Ascending aorta (tissue), 2 donors: Measurements from ENCODE around the gene HSPG2. TPM values are rescaled to one million over a fixed set of nuclear protein-coding genes. Genes with fewer than 3 reads are reported as not detected.

Experiments used
- DNase-seq, 2 donors: peaks; one replicate each; pipeline ENCODE4 v3.0.0-alpha.2; 2019; ENCODE audit warnings: low spot score in 2 of 2
- H3K27ac ChIP-seq, 2 donors: fragments of 200-600 bp; sonication (generic); one replicate each; pipeline ENCODE4 v1.5.1; 2016 to 2017; ENCODE audit warnings: mild to moderate bottlenecking in 1 of 2
- H3K27me3 ChIP-seq: fragments of 200-600 bp; sonication (generic); one replicate; pipeline ENCODE4 v1.5.1; 2017
- H3K36me3 ChIP-seq, 2 donors: fragments of 200-600 bp; sonication (generic); one replicate each; pipeline ENCODE4 v1.5.1; 2016
- H3K4me1 ChIP-seq, 2 donors: fragments of 200-600 bp; sonication (generic); one replicate each; pipeline ENCODE4 v1.5.1; 2016 to 2017; ENCODE audit warnings: mild to moderate bottlenecking in 1 of 2
- H3K4me3 ChIP-seq, 2 donors: fragments of 200-600 bp; sonication (generic); one replicate each; pipeline ENCODE4 v1.5.1; 2016 to 2017; ENCODE audit warnings: mild to moderate bottlenecking in 1 of 2
- H3K9me3 ChIP-seq, 2 donors: fragments of 200-600 bp; sonication (generic); one replicate each; pipeline ENCODE4 v1.5.1; 2016
- intact Hi-C: fragments of 100-400 bp; cut with DNase I; formaldehyde crosslinking; loops from one replicate; pipeline ENCODE4 v1.15.1; 2023
- total RNA-seq: library from RNA; depleted of rRNA; stranded (reverse); fragments of >200 nt; gene quantifications from one replicate; pipeline ENCODE4 v1.1.0, GENCODE V29; 2016
- TF ChIP-seq, protein P1 (sequence below), 3 experiments: fragments of 200-600 bp in 2 of 3; fragments of 450-650 bp in 1 of 3; sonication (generic) in 2 of 3; IDR thresholded peaks; one replicate each; pipeline ENCODE4 v1.5.1; 2016 to 2019; ENCODE audit warnings: antibody characterized with exemption in 3 of 3, mild to moderate bottlenecking in 1 of 3, moderate library complexity in 1 of 3

The HSPG2 gene
- total RNA-seq, 1 donor from 2014 or later = 1,294 TPM

DNA sequence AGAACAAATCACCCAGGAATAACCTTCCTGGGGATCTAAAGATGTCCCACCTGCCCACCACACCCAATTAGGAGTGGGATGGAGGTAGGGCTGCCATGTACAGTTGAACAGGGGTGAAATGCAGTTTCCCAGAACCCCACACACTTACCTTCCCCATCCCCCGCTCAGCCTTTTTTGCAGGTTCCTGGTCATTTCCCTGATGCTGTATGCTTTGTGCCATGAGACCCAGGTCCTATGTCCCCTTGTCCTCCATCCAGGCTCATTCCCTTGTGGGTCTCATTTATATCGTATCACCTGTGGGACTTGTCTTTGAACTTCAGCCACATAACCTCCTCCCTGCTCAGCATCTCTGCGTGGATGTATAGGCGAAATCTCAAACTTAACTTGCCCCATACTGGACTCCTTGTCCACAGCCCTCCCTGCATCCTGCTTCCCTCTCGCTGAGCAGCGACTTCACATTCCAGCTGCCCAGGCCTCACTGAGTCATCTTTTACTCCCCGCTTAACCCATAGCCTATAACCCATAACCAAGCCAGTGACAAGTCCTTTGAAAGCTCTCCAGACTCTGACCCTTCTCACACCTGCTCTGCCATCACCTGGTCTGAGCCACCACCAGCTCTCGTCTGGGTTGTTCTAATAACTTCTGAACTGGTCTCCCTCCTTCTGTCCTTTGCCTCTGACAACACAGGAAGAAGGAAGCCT is 120.4 kb downstream of the HSPG2 start:
- DNase-seq = no peak
- H3K27me3 ChIP-seq = no peaks in the 10 kb centered on the region
- H3K27ac ChIP-seq = no peak overlapping the region
- TF ChIP-seq, protein P1, sequence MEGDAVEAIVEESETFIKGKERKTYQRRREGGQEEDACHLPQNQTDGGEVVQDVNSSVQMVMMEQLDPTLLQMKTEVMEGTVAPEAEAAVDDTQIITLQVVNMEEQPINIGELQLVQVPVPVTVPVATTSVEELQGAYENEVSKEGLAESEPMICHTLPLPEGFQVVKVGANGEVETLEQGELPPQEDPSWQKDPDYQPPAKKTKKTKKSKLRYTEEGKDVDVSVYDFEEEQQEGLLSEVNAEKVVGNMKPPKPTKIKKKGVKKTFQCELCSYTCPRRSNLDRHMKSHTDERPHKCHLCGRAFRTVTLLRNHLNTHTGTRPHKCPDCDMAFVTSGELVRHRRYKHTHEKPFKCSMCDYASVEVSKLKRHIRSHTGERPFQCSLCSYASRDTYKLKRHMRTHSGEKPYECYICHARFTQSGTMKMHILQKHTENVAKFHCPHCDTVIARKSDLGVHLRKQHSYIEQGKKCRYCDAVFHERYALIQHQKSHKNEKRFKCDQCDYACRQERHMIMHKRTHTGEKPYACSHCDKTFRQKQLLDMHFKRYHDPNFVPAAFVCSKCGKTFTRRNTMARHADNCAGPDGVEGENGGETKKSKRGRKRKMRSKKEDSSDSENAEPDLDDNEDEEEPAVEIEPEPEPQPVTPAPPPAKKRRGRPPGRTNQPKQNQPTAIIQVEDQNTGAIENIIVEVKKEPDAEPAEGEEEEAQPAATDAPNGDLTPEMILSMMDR (IDR thresholded peaks at IDR 0.05) = no peak
- intact Hi-C loops = no loop called here
- H3K4me1 ChIP-seq = peaks cover 0 to 5% of the 10 kb centered on the region in 2 donors
- H3K4me3 ChIP-seq = no peak overlapping the region
- H3K36me3 ChIP-seq = peaks cover 11 to 18% of the 10 kb centered on the region in 2 donors
- no peaks in the 10 kb centered on the region for H3K9me3 ChIP-seq

DNA sequence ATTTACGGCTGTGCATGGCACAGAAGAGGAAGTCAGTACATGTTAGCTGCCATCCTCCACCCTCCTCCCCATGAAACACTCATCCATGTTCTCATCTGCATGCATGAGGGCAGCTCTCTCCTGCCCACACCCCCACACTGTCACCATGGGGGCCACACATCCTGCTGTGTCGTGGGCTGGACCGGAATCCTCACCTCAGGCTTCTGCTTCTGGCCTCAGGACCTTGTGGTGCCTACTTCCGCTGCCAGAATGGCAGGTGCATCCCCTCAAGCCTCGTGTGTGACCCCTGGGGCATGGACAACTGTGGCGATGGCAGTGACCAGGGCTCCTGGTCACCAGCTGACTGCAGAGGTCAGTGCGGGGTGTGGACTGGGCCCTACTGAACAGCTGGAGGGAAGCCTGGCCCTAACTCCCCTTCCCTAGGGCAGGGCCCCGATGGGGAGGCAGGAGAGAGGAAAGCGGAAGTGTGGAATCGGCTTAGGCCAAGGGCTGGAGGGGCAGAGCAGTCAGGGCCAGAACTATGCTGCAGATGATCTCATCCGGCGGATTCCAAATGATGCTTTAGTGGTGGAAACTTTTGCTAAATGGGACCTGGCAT is 121.3 kb downstream of the HSPG2 start:
- intact Hi-C loops = no loop called here
- Histone ChIP-seq H3K27me3 (no peaks in the 10 kb centered on the region), H3K9me3 (no peaks in the 10 kb centered on the region), H3K36me3 (peaks cover 6 to 9% of the 10 kb centered on the region in 2 donors), H3K27ac (no peak overlapping the region), H3K4me3 (no peak overlapping the region), H3K4me1 (peaks cover 0 to 5% of the 10 kb centered on the region in 2 donors)
- DNase-seq = no peak
- TF ChIP-seq, protein P1 (IDR thresholded peaks at IDR 0.05) = no peak

DNA sequence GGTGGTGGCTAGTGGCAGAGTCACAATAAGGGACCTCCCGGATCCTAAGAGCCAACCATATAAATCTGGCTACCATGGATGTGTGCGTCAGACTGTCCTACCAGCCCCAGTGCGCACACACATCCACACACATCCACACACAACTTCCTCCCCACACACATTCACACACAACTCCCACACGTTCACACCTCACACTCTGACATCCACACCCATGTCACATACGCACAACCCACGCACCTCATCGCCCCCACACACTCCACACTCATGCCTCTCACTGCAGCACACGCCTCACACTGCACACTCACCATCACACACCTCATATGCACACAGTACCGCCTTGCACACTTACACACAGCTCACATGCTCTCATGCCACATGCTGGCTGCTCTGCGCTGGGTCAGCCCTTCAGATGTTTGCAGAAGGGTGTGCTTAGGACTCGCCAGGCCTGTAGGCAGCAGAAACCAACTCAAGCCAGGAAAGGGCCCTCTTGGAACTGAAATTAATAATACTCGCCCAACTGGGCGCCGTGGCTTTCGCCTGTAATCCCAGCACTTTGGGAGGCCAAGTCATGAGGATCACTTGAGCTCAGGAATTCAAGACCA is 122.0 kb downstream of the HSPG2 start:
- peaks cover 2 to 6% of the 10 kb centered on the region in 2 donors for H3K36me3 ChIP-seq
- no peak for DNase-seq
- no peak overlapping the region for H3K27ac ChIP-seq
- no peak overlapping the region for H3K4me3 ChIP-seq
- no peaks in the 10 kb centered on the region for H3K27me3 ChIP-seq
- intact Hi-C loops = no loop called here
- peaks cover 0 to 5% of the 10 kb centered on the region in 2 donors for H3K4me1 ChIP-seq
- no peaks in the 10 kb centered on the region for H3K9me3 ChIP-seq
- TF ChIP-seq, protein P1 (IDR thresholded peaks at IDR 0.05) = no peak

DNA sequence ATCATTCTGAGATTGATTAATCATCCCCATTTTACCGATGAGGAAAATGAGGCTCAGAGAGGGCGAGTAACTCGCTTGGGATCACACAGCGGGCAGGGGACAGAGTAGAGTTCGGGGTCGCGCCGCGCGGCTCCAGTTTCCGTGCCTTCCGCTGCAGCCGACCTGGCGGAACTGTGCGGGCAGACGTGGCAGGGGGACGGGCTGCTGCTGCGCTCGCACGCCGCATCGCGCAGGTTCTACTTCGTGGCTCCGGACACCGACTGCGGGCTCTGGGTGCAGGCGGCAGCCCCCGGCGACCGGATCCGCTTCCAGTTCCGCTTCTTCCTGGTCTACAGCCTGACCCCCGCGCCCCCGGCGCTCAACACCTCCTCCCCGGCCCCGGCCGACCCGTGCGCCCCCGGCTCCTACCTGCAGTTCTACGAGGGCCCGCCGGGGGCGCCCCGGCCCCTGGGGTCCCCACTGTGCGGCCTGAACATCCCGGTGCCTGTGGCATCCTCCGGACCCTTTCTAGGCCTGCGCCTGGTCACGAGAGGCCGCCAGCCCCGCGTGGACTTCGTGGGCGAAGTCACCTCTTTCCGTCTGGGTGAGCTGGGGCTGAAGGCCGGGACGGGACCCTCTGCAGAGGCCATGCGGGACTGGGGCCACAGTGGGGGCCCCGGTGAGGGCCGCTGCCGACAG is 122.7 kb downstream of the HSPG2 start:
- TF ChIP-seq, protein P1 (IDR thresholded peaks at IDR 0.05) = peak; percentile 7 to 60 (median 53)
- Histone ChIP-seq H3K4me1 (peaks cover 0 to 5% of the 10 kb centered on the region in 2 donors), H3K4me3 (peak overlapping the region; percentile 46 to 47), H3K27me3 (no peaks in the 10 kb centered on the region), H3K27ac (no peak overlapping the region), H3K9me3 (no peaks in the 10 kb centered on the region), H3K36me3 (no peaks in the 10 kb centered on the region)
- intact Hi-C loops = no loop called here
- DNase-seq = no peak

DNA sequence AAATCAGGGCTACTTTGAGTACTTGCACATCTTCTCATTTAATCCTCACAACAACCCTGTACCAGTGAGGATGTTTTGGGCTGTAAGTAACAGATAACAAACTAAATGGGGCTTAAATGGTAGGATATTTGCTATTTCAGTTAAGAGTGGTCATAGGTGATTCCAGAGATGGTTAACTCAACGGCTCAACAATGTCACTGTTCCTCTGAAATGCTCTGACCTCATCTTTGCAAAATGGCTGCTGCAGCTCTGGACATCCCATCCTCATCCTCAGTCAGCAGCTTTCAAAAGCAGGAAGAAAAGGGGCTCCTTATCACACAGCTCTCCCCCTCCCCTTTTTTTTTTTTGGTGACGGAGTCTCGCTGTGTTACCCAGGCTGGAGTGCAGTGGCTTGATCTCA is 123.6 kb downstream of the HSPG2 start:
- no peak overlapping the region for H3K4me3 ChIP-seq
- no peaks in the 10 kb centered on the region for H3K9me3 ChIP-seq
- TF ChIP-seq, protein P1 (IDR thresholded peaks at IDR 0.05) = no peak
- H3K36me3 ChIP-seq = no peaks in the 10 kb centered on the region
- intact Hi-C loops = no loop called here
- H3K4me1 ChIP-seq = peaks cover 0 to 5% of the 10 kb centered on the region in 2 donors
- no peaks in the 10 kb centered on the region for H3K27me3 ChIP-seq
- no peak overlapping the region for H3K27ac ChIP-seq
- no peak for DNase-seq
